Kidney (tissue), 14 donors: ENCODE data around the gene TBCK. TPM values are rescaled to one million over a fixed set of nuclear protein-coding genes. Genes with fewer than 3 reads are reported as not detected.
"Not testable (repeated sequence)": the region's sequence is repeated elsewhere in the genome, so short reads cannot be mapped to it uniquely, and the experiment has no call there.

Experiments
- DNase-seq, 5 donors: peaks; one replicate each; pipeline ENCODE4 v3.0.0-alpha.2; 2013 to 2020
- FAIRE-seq: peaks from 2 replicates; lab custom pipeline; 2012; peaks lifted over from hg19 to GRCh38; lab: Jason Lieb, UNC
- H3K27ac ChIP-seq, 2 donors: one replicate each; pipeline ENCODE4 v1.7.0; 2013; ENCODE audit warnings: low read depth in 2 of 2, low read length in 2 of 2, inconsistent platforms in 1 of 2
- H3K27me3 ChIP-seq: one replicate; pipeline ENCODE4 v1.7.1; 2013; ENCODE audit warnings: low read length, inconsistent platforms; ENCODE audit not compliant: control insufficient read depth, insufficient read depth
- H3K36me3 ChIP-seq, 3 donors: one replicate each; pipeline versions ENCODE4 v1.7.0 to v1.7.1; 2013; ENCODE audit warnings: low read length in 3 of 3, control low read depth in 1 of 3, inconsistent platforms in 1 of 3; ENCODE audit not compliant: insufficient read depth in 3 of 3, control insufficient read depth in 2 of 3
- H3K4me1 ChIP-seq, 3 donors: one replicate each; pipeline versions ENCODE4 v1.7.0 to v1.7.1; 2013; ENCODE audit warnings: low read length in 3 of 3, inconsistent platforms in 1 of 3, low read depth in 1 of 3; ENCODE audit not compliant: control insufficient read depth in 2 of 3, insufficient read depth in 2 of 3
- H3K4me3 ChIP-seq, 3 donors: one replicate each; pipeline versions ENCODE4 v1.7.0 to v1.8.1; 2013; ENCODE audit warnings: low read length in 3 of 3, control low read depth in 1 of 3, inconsistent platforms in 1 of 3
- H3K9ac ChIP-seq, 3 donors: one replicate each; pipeline versions ENCODE4 v1.7.0 to v1.7.1; 2013; ENCODE audit warnings: low read length in 3 of 3, control low read depth in 1 of 3, inconsistent platforms in 1 of 3
- H3K9me3 ChIP-seq, 3 donors: one replicate each; pipeline versions ENCODE4 v1.7.0 to v1.7.1; 2013; ENCODE audit warnings: low read length in 3 of 3, control low read depth in 1 of 3, inconsistent platforms in 1 of 3; ENCODE audit not compliant: control insufficient read depth in 2 of 3, insufficient read depth in 1 of 3
- CTCF ChIP-seq: IDR thresholded peaks from 3 replicates; pipeline ENCODE4 v1.5.1; 2012; ENCODE audit warnings: mild to moderate bottlenecking, moderate library complexity, borderline replicate concordance; ENCODE audit not compliant: insufficient read depth; ENCODE audit errors: extremely low read depth
- intact Hi-C: fragments of 100-400 bp; cut with DNase I; formaldehyde crosslinking; loops from one replicate; pipeline ENCODE4 v1.11.1; 2022
- polyA plus RNA-seq: library from polyadenylated mRNA; stranded (reverse); fragments of 350-450 nt; fragmentation: Illumina TruSeq; extraction: RNeasy Lipid Tissue Mini Kit (QIAGEN cat#74804); gene quantifications from one replicate; pipeline ENCODE4 v1.2.3, GENCODE V29; 2014; ENCODE audit warnings: low read depth, low replicate concordance; ENCODE audit not compliant: insufficient read depth
- total RNA-seq: library from RNA; stranded (reverse); fragmentation: NEBNext Ultra II Directional; extraction: Animal tissue kit (Norgen Biotek cat#: 25700); gene quantifications from one replicate; pipeline ENCODE4 v1.2.1, GENCODE V29; 2021
- donor health status: control.
- donor health status: control.
- donor health status: control.
- donor health status: control.
- donor health status: control.
- donor health status: DM: yes; HTN: yes; CAD: no.
- donor health status: Normal renal cell carcinoma (clear cell type).

TBCK gene
- total and polyA plus RNA-seq, 2 donors from 2014 or later: 15.8 to 50.0 TPM

DNA sequence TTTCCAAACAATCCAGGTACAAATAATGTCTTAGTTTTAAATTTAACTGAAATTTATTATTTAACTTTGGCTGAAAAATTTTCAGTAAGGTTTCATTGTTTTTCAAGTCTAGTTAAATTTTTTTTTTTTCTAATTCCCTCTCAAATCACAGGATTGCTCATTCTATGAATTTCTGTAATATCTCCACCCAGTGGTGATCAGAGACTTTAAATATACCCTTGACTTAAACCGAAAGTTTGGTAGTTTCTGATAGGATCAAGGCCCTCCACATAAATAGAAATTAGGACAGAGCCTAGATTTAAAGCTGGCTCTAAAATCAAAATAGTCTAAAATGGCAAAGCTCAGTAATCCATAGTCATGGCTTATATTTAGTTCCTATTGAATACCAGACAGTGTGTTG lies 175.4 kb downstream of the TBCK start:
- FAIRE-seq: no peak
- Histone ChIP-seq H3K4me1 (no peaks in the 10 kb centered on the region), H3K4me3 (no peak overlapping the region), H3K36me3 (no peaks in the 10 kb centered on the region), H3K9ac (no peak overlapping the region), H3K9me3 (no peaks in the 10 kb centered on the region), H3K27ac (no peak overlapping the region), H3K27me3 (no peaks in the 10 kb centered on the region)
- intact Hi-C loops: no loop called here
- no peak for DNase-seq
- TF ChIP-seq CTCF: no peak

GRCh38 chr4:106136777-106137331 lies 179.2 kb downstream of the TBCK start:
- DNase-seq (no peak), FAIRE-seq (no peak)
- Histone ChIP-seq H3K4me3 (no peak overlapping the region), H3K4me1 (no peaks in the 10 kb centered on the region), H3K9ac (no peak overlapping the region), H3K27me3 (no peaks in the 10 kb centered on the region), H3K9me3 (peaks cover 0 to 9% (median 0%) of the 10 kb centered on the region in 3 donors), H3K36me3 (no peaks in the 10 kb centered on the region), H3K27ac (no peak overlapping the region)
- TF ChIP-seq CTCF: no peak
- intact Hi-C loops: no loop called here

- no peak overlapping the region for H3K27ac ChIP-seq
- no peak for TF ChIP-seq CTCF
- H3K9me3 ChIP-seq: peaks cover 0 to 9% (median 0%) of the 10 kb centered on the region in 3 donors
- H3K4me1 ChIP-seq: no peaks in the 10 kb centered on the region
- H3K4me3 ChIP-seq: no peak overlapping the region
- FAIRE-seq: no peak
- H3K9ac ChIP-seq: no peak overlapping the region
- H3K27me3 ChIP-seq: no peaks in the 10 kb centered on the region
- intact Hi-C loops: no loop called here
- no peak for DNase-seq
- H3K36me3 ChIP-seq: no peaks in the 10 kb centered on the region
Observed at GRCh38 chr4:106132045-106132444, 184.0 kb downstream of the TBCK start.

- DNase-seq: no peak
- TF ChIP-seq CTCF: no peak
- intact Hi-C loops: no loop called here
- H3K9me3 ChIP-seq: no peaks in the 10 kb centered on the region
- FAIRE-seq: no peak
- H3K27ac ChIP-seq: no peak overlapping the region
- no peaks in the 10 kb centered on the region for H3K4me1 ChIP-seq
- H3K9ac ChIP-seq: no peak overlapping the region
- H3K36me3 ChIP-seq: no peaks in the 10 kb centered on the region
- no peak overlapping the region for H3K4me3 ChIP-seq
- no peaks in the 10 kb centered on the region for H3K27me3 ChIP-seq
Observed at GRCh38 chr4:106126062-106126461, 189.9 kb downstream of the TBCK start.

DNA sequence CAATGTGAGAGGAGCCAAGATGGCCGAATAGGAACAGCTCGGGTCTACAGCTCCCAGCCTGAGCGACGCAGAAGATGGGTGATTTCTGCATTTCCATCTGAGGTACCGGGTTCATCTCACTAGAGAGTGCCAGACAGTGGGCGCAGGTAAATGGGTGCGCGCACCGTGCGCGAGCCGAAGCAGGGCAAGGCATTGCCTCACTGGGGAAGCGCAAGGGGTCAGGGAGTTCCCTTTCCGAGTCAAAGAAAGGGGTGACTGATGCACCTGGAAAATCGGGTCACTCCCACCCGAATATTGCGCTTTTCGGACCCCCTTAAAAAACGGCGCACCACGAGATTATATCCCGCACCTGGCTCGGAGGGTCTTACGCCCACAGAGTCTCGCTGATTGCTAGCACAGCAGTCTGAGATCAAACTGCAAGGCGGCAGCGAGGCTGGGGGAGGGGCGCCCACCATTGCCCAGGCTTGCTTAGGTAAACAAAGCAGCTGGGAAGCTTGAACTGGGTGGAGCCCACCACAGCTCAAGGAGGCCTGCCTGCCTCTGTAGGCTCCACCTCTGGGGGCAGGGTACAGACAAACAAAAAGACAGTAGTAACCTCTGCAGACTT lies 196.0 kb downstream of the TBCK start:
- FAIRE-seq, DNase-seq, H3K9me3 ChIP-seq, H3K9ac ChIP-seq, H3K36me3 ChIP-seq, intact Hi-C loops, H3K27ac ChIP-seq, H3K4me3 ChIP-seq, H3K27me3 ChIP-seq, H3K4me1 ChIP-seq: not testable (repeated sequence)
